ENCODE measurements around the gene C9orf85.

Gene C9orf85

DNA sequence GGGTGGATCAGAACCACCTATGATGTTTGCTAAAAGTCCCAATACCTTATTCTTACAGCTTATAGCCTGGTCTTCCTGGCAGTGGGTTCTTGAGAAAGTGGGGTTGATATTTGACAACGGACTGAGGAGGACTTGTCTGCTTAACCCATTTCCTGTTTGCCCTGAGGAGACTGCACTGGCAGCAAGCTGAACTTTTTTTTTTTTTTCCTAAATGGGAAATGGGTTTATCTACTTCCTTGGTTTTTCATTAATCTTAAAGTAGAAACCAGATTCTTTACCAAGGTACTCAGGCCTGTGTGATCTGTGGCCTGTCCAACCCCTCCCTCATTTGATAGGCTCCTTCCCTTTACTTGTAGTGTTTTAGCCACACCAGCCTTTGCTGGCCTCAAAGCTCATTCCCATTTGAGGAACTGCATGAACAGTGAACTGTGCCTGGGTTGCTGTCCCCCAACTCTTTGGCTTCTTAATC lies 101.9 kb downstream of the C9orf85 start:
- no peak for DNase-seq

DNA sequence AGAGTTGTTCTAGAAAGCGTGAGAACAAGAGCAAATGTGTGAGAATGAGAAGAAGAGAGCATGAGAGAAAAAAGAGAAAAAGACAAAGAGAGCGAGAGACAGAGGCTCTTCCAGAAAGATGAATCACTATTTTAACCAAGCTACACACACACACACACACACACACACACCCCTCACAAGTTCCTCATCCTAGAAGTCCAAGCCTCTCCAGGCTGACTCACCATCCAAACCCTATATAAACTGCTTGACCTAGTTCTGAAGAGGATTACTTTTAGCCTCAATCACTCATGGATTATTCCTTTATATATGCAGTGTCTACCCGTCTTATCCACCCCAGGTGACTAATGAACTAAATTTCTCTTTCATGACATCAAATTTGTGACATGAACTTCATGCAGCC lies 111.4 kb downstream of the C9orf85 start:
- no peak for DNase-seq

Measured in stimulated activated CD4-positive, alpha-beta T cell treated with anti-CD3 and anti-CD28 coated beads, Interleukin-15, amount 100 ng/mL, for 24 hours (primary cell).